ENCODE data around the gene EFCAB11. TPM values are rescaled to one million over a fixed set of nuclear protein-coding genes. Genes with fewer than 3 reads are reported as not detected.

EFCAB11 gene
- total RNA-seq, 1 donor from 2014 or later, result not detected

GRCh38 chr14:89748004-89748403 is 206.5 kb downstream of the EFCAB11 start:
- H3K4me1 ChIP-seq, result no peaks in the 10 kb centered on the region
- H3K36me3 ChIP-seq, result no peaks in the 10 kb centered on the region
- H3K27me3 ChIP-seq, result no peaks in the 10 kb centered on the region
- no peak overlapping the region for H3K4me3 ChIP-seq
- no peaks in the 10 kb centered on the region for H3K9me3 ChIP-seq
- intact Hi-C loops (cut with DNase I), result no loop called here
- TF ChIP-seq, protein P1, sequence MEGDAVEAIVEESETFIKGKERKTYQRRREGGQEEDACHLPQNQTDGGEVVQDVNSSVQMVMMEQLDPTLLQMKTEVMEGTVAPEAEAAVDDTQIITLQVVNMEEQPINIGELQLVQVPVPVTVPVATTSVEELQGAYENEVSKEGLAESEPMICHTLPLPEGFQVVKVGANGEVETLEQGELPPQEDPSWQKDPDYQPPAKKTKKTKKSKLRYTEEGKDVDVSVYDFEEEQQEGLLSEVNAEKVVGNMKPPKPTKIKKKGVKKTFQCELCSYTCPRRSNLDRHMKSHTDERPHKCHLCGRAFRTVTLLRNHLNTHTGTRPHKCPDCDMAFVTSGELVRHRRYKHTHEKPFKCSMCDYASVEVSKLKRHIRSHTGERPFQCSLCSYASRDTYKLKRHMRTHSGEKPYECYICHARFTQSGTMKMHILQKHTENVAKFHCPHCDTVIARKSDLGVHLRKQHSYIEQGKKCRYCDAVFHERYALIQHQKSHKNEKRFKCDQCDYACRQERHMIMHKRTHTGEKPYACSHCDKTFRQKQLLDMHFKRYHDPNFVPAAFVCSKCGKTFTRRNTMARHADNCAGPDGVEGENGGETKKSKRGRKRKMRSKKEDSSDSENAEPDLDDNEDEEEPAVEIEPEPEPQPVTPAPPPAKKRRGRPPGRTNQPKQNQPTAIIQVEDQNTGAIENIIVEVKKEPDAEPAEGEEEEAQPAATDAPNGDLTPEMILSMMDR (IDR thresholded peaks at IDR 0.05), result no peak
- DNase-seq (ENCODE audit: low spot score in 2 of 2), result no peak
- no peak overlapping the region for H3K27ac ChIP-seq

DNA sequence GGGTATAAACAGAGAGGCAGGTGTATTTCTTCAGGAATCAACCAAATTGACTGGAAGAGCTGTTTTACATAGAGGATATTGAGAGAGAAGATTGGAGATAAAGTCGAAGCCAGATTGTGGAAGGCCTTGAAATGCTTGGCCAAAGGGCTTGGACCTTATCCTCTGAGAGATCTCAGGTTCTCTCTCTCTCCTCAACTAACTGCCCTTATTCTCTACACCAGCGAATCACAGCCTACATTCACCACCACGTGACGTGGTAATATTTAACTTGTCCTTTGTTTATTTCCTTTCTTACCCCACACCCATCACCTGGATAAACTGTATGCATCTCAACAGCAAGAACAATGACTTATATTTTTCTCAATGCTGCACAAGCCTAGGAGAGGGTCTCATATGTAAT is 207.4 kb downstream of the EFCAB11 start:
- intact Hi-C loops (cut with DNase I), result no loop called here
- DNase-seq (ENCODE audit: low spot score in 2 of 2), result no peak
- Histone ChIP-seq H3K4me3 (no peak overlapping the region), H3K4me1 (no peaks in the 10 kb centered on the region), H3K36me3 (no peaks in the 10 kb centered on the region), H3K9me3 (no peaks in the 10 kb centered on the region), H3K27me3 (no peaks in the 10 kb centered on the region), H3K27ac (no peak overlapping the region)
- TF ChIP-seq, protein P1 (IDR thresholded peaks at IDR 0.05), result no peak

DNA sequence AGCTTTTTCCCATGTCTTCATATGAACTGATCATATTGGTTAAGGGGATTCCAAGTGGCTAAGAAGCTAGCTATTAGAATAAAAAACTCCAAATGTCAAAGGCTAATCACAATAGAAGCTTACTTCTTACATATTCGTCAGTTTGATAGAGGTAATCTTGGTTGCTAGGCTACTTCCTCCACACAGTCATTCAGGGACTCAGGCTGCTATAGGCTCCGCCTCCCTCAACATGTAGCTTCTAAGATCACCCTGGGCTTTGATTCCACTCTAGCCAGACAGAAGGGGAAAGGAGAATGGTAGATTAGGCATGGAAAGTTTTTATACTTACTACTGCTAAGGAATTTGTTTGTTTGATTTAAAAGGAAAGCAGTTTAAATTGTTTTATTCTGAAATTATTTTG is 207.9 kb downstream of the EFCAB11 start:
- no peaks in the 10 kb centered on the region for H3K36me3 ChIP-seq
- no peak for DNase-seq (ENCODE audit: low spot score in 2 of 2)
- no peaks in the 10 kb centered on the region for H3K9me3 ChIP-seq
- H3K4me1 ChIP-seq, result no peaks in the 10 kb centered on the region
- H3K4me3 ChIP-seq, result no peak overlapping the region
- no peaks in the 10 kb centered on the region for H3K27me3 ChIP-seq
- TF ChIP-seq, protein P1 (IDR thresholded peaks at IDR 0.05), result no peak
- H3K27ac ChIP-seq, result no peak overlapping the region
- intact Hi-C loops (cut with DNase I), result no loop called here

- Histone ChIP-seq H3K9me3 (no peaks in the 10 kb centered on the region), H3K36me3 (no peaks in the 10 kb centered on the region), H3K27me3 (no peaks in the 10 kb centered on the region), H3K4me3 (no peak overlapping the region), H3K4me1 (no peaks in the 10 kb centered on the region), H3K27ac (no peak overlapping the region)
- DNase-seq (ENCODE audit: low spot score in 2 of 2), result no peak
- TF ChIP-seq, protein P1 (IDR thresholded peaks at IDR 0.05), result no peak
- intact Hi-C loops (cut with DNase I), result no loop called here
Observed at GRCh38 chr14:89746135-89746534, 208.4 kb downstream of the EFCAB11 start.

Other genes starting within 250 kb of the EFCAB11 start
- gene TDP1, start 1.2 kb upstream of the EFCAB11 start, total RNA-seq, result 9.4 TPM
- gene KCNK13, start 107.3 kb upstream of the EFCAB11 start, total RNA-seq, result not detected

All from ascending aorta (tissue), 2 donors.